GM13976 (cell line): ENCODE results near the gene IMMP2L.
"Not testable (repeated sequence)": the region's sequence is repeated elsewhere in the genome, so short reads cannot be mapped to it uniquely, and the experiment has no call there.

Experiments
- DNase-seq: peaks from one replicate; pipeline ENCODE4 v3.0.0; 2012; ENCODE audit warnings: low spot score
- CTCF ChIP-seq: IDR thresholded peaks from 2 replicates; pipeline ENCODE4 v1.5.1; 2012; ENCODE audit warnings: borderline replicate concordance, mild to moderate bottlenecking; ENCODE audit not compliant: insufficient read depth; ENCODE audit errors: extremely low read depth, missing control alignments, control extremely low read depth
- in situ Hi-C: fragments of 300-500 bp; cut with MboI; formaldehyde crosslinking; loops from one replicate; pipeline ENCODE4 v1.12.0; 2022; ENCODE audit warnings: low sequenced_read_pairs, mixed read lengths, inconsistent platforms; ENCODE audit not compliant: unreplicated experiment

The IMMP2L gene

GRCh38 chr7:110673148-110673547 is 889.1 kb downstream of the IMMP2L start:
- no peak for DNase-seq
- no peak for TF ChIP-seq CTCF
- in situ Hi-C loops: no loop called here

DNA sequence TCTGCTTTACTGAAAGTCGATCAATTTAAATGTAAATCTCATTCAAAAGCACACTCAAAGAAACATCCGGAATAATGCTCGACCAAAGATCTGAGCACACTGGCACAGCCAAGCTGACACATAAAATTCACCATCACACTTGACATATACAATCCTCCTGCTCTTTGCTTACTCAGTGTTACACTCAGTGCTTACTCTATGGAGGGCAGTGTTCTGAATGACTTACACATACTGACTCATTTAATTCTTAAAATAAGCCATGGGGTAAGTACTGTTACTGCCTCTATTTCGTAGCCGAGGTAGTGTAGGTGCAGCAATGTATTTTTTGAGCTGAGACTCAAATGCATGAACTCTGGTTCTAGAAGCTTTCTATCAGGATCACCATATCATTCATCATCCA is 892.9 kb downstream of the IMMP2L start:
- no peak for DNase-seq
- in situ Hi-C loops: no loop called here
- TF ChIP-seq CTCF: no peak

GRCh38 chr7:110664803-110665202 is 897.5 kb downstream of the IMMP2L start:
- TF ChIP-seq CTCF: no peak
- in situ Hi-C loops: no loop called here

DNA sequence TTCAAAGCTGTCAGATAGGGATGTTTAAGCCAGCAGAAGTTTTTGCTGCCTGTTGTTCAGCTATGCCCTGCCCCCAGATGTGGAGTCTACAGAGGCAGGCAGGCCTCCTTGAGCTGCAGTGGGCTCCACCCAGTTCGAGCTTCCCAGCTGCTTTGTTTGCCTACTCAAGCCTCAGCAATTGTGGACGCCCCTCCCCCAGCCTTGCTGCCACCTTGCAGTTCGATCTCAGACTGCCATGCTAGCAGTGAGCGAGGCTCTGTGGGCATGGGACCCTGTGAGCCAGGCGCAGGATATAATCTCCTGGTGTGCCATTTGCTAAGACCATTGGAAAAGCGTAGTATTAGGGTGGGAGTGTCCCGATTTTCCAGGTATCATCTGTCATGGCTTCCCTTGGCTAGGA is 901.7 kb downstream of the IMMP2L start:
- in situ Hi-C loops, DNase-seq: not testable (repeated sequence)

More at GRCh38 chr7:110664803-110665202, 897.5 kb downstream of the IMMP2L start:
- DNase-seq: no peak

- no peak for TF ChIP-seq CTCF
- no peak for DNase-seq
- in situ Hi-C loops: no loop called here
Observed at GRCh38 chr7:110650328-110650727, 912.0 kb downstream of the IMMP2L start.

DNA sequence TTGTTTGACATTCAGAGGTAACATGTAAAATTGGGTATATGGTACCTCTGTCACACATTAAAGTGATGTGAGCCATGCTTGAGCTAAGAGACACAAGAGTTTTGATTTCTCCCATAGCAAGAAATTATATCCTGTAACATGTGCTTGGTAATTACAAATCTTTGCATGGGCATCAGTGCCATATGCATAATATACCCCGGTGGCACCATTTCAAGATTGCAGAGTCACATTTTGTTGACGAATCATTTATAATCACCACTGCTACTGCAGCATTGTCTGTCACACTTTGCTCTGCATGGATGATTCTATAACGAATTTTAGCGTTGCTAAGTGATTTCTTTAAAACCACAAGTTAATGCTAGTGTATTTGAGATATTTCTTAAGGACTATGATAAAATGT is 915.0 kb downstream of the IMMP2L start:
- TF ChIP-seq CTCF: no peak
- in situ Hi-C loops: no loop called here
- no peak for DNase-seq

GRCh38 chr7:110646804-110647203 is 915.5 kb downstream of the IMMP2L start:
- DNase-seq: no peak
- in situ Hi-C loops: no loop called here
- no peak for TF ChIP-seq CTCF
